Stimulated activated CD4-positive, alpha-beta T cell treated with anti-CD3 and anti-CD28 coated beads, Interleukin-4, amount 100 ng/mL, for 24 hours (primary cell): Measurements from ENCODE around the gene CLCA4.
"Not testable (repeated sequence)": the region's sequence is repeated elsewhere in the genome, so short reads cannot be mapped to it uniquely, and the experiment has no call there.

Source experiments
- DNase-seq: peaks from one replicate; pipeline ENCODE4 v3.0.0-alpha.2; 2020

CLCA4 gene

GRCh38 chr1:86537928-86538695, 8.8 kb upstream of the CLCA4 start:
- DNase-seq = no peak

- no peak for DNase-seq
Measured at GRCh38 chr1:86538775-86539174, 8.1 kb upstream of the CLCA4 start.

DNA sequence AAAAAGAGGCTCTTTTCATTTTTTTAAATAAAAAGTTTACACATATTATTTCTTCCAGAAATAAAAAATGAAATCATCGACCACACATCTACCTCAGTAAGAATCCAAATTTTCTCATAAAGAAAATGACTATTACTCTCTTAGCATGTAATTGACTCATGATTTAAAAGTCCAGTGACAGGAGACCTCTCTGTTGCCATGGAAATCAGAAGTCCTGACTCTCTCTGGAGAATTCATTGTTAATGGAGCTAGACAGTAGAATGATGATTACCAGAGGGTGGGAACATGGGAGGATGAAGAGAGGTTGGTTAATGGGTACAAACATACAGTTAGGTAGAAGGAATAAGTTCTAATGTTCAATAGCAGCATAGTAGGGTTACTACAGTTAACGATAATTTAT, 5.0 kb upstream of the CLCA4 start:
- no peak for DNase-seq

DNA sequence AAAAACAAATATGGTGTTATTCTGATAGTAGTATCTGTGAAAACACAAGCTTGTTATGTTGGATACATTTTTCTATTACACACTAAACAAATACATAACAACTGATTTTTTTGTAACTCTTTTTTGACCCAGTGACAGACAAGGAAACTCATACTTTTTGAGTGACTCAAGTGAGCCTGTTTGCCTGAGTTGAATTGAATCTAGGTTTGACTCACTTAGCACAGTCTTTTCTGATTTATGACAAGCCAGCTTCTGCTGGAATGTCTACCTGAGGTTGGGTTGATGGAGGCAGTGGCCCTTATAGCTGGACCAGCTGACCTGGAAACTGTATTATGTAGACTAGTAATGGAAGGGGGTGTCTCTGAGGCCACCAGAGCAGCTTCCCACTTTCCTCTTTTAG, 4.2 kb upstream of the CLCA4 start:
- DNase-seq = no peak

DNA sequence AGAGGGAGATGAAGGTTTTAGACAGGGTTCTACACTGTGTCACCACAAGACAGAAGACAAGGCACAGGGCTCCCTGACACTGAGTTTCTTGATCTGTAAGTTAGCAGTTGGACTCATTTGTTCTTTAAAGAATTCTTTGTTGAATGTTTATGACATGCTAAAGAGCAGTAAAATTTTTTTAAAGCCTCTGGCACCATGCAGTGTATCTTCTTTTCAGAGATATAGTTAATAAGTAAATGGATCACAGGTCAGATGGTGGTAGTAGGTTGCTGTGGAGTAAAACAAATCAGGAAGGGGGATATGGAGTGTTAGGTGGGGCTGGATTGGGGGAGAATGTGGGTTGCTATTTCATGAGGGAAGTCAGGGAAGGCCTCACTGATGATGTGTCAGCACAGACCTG, 2.0 kb downstream of the CLCA4 start:
- no peak for DNase-seq

DNA sequence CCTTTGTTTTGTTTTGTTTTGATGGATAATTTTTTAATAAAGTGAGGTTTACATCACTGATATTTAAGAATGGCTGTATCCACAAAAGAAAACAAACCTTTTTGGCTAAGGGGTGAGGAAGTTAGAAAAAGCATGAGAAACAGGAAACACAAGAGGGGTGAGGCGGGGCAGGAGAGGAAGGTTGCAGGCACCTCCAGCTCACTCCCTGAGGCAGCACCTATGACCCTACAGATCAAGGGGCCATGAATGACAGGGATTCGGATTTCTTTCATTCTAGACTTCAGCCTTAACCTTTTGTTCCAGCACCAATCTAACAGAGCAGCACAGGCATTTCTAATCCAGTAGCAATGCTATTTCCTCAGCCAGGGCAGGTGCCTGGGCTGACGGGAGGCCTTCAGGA, 4.4 kb downstream of the CLCA4 start:
- no peak for DNase-seq

GRCh38 chr1:86552376-86552775, 5.5 kb downstream of the CLCA4 start:
- no peak for DNase-seq

GRCh38 chr1:86557739-86558138, 10.9 kb downstream of the CLCA4 start:
- DNase-seq = no peak

DNA sequence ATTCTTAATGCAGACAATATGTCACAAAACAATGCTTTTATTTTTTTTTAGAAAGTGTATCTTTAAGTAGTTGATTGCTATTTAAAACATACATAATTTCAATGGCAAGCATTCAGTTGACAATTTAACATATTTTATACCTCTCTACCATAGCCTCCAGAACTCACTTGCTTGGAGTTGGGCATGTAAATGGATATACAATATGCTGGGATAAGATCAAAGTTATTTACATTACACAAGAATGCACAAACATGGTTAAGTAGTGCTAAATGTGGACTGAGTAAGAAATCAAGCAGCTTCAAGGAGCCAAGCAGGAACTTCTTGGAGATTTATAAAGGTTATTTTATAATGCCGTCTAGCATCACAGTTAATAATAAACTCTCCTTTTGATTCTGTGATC, 17.0 kb downstream of the CLCA4 start:
- DNase-seq = no peak

- DNase-seq = no peak
Measured at GRCh38 chr1:86567341-86567740, 20.5 kb downstream of the CLCA4 start.

DNA sequence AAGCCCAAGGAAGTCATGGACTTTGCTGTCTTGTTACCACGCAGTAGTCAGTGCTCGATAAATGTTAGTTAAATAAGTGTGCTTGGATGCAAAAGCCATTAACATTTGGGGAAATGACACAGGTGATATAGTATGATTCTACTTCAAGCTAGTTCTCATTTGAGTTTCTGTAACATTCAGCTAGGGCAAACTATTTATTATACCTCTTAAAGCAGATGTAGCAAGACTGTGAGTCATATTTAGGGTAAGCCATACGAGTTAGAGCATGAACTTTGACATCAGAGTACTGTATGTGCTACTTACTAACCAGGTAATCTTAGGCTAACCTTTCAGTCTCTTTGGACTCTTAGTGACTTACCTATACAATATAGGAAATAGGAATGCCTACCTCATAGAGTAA, 21.0 kb downstream of the CLCA4 start:
- no peak for DNase-seq

GRCh38 chr1:86573763-86574484, 27.0 kb downstream of the CLCA4 start:
- DNase-seq = no peak

DNA sequence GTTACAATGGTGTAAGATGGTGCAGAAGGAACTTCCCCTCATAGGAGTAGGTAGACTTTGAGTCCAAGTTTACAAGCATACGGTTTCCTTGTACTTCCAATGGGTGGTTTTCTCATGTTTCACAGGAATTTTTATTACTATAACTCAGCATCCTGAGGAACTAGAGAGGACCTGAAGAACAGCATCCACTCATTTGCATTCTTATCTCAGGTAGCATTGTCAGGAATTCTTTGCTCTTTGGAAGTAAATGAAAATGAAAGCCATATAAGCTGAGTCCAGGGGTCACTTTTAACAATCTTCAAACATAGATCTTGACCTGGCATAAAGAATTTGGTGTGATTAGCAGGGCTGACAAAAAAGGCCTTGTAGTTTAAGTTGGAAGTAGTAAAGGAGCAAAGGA, 34.4 kb downstream of the CLCA4 start:
- DNase-seq = no peak

GRCh38 chr1:86582161-86582560, 35.3 kb downstream of the CLCA4 start:
- DNase-seq = no peak

- DNase-seq = no peak
Measured at GRCh38 chr1:86583032-86583431, 36.2 kb downstream of the CLCA4 start.

GRCh38 chr1:86583593-86583992, 36.7 kb downstream of the CLCA4 start:
- no peak for DNase-seq

DNA sequence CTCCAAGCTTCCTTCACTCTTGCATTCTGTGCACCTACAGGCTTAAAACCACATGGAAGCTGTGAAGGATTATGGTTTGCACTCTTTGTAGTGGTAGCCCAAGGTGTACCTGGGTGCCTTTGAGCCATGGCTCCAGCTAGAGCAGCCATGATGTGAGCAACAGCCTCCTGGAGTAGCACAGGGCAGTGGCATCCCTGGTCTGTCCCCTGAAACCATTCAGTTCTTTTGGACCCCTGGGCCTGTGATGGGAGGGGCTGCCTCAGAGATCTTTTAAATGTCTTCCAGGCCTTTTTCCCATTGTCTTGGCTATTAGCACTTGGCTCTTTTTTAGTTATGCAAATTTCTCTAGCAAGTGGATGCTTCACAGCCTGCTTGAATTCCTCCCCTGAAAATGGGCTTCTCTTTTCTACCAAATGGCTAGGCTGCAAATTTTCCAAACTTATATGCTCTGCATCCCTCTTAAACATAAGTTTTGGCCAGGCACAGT, 47.4 kb downstream of the CLCA4 start:
- DNase-seq = no peak

GRCh38 chr1:86596224-86596623, 49.3 kb downstream of the CLCA4 start:
- no peak for DNase-seq

GRCh38 chr1:86596741-86597290, 49.9 kb downstream of the CLCA4 start:
- no peak for DNase-seq

DNA sequence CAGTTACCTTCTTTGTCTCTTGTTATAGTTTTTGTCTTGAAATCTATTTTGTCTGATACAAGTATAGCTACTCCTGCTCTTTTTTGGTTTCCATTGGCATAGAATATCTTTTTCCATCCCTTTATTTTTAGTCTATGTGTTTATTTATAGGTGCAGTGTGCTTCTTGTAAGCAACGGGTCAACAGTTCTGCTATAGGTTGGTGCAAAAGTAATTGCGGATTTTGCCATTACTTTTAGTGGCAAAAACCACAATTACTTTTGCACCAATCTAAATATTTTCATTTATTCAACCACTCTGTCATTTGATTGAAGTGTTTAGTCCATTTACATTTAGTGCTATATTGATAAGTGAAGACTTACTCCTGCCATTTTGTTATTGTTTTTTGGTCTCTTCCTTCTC, 59.2 kb downstream of the CLCA4 start:
- DNase-seq = not testable (repeated sequence)

DNA sequence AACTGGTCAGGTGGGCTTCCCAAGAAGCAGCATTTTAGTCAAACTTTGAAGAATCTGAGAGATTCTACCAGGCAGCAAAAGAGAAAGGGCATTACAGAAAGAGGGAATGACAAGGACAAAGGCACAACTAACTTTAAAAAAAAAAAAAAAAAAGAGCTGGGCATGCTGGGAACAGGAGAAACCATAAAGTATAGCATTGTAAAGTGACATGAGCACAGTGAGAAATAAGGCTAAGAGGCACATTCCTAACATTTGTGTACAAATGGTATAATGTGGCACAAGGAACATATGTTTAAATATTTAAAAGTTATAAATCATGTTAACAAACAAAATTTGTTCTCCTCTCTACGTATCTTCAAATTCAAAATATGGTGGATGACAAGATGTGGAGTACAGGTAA, 69.6 kb downstream of the CLCA4 start:
- DNase-seq = no peak

DNA sequence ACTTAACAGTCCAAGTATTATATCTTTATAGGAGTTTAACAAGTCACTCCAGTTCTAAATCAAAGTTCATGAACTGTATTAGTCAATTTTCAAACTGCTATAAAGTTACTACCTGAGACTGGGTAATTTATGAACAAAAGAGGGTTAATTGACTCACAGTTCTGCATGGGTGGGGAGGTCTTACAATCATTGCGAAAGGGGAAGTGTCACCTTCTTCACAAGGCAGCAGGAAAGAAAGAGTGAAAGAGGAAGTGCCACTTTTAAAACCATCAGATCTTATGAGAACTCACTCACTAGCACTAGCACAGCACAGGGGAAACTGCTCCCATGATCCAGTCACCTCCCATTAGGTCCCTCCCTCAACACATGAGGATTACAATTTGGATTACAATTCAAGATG, 70.0 kb downstream of the CLCA4 start:
- DNase-seq = no peak

DNA sequence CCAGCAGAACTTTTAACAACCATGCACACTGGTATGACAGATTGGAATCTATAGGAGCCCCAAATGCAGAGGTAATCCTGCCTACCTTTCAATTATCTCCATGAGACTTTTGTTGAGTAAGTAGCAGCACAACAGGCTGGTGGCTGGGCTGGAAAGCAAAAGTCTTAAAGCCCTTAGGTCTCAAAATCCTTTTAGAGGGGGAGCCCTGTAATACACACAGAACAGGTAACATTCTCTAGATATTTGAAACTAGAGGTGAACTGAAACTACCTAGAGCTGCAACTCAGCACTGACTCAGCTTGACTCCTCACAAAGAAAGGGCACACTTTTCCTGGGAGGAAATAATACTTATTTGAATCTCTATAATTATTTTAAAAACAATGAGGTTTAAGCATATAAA, 71.5 kb downstream of the CLCA4 start:
- DNase-seq = no peak

- DNase-seq = no peak
Measured at GRCh38 chr1:86619313-86619712, 72.4 kb downstream of the CLCA4 start.
